GM19238 (cell line): Measurements from ENCODE around the gene VPS11.

Experiments
- DNase-seq: peaks from one replicate; pipeline ENCODE4 v3.0.0; 2011; ENCODE audit warnings: low spot score; ENCODE audit not compliant: insufficient read length

Gene VPS11

GRCh38 chr11:119121008-119121810 is 53.6 kb downstream of the VPS11 start, which contains the start of gene HINFP:
Gene HINFP, plus strand, starts transcription at chr11:119121580. Its CDS starts 5,365 bp downstream, at chr11:119126945.
- peak; percentile 99 for DNase-seq

GRCh38 chr11:119121811-119122124 is 54.1 kb downstream of the VPS11 start:
- DNase-seq: no peak

GRCh38 chr11:119125821-119126220 is 58.2 kb downstream of the VPS11 start:
- no peak for DNase-seq

- no peak for DNase-seq
Measured at GRCh38 chr11:119126675-119127268, 59.2 kb downstream of the VPS11 start.

- no peak for DNase-seq
Measured at GRCh38 chr11:119130662-119131061, 63.0 kb downstream of the VPS11 start.
